Panc1 (cell line): ENCODE results near the gene ASXL1. TPM values are rescaled to one million over a fixed set of nuclear protein-coding genes. Genes with fewer than 3 reads are reported as not detected.

Experiments used
- ATAC-seq: fragments of 200-7000 bp; cut with Tn5 transposase; 2 replicates; pipeline ENCODE4 v1.9.1; 2020; ENCODE audit warnings: mild to moderate bottlenecking, moderate library complexity
- BruUV-seq: library from RNA; stranded (reverse); fragments of 400-500 nt; replicated peaks from 2 replicates; lab custom pipeline; 2021; lab: Mats Ljungman, UMichigan
- CTCF ChIA-PET: fragments of 300-600 bp; sonication (Branson Sonifier 250); formaldehyde crosslinking; loops from one replicate; lab custom pipeline; 2022; ENCODE audit warnings: antibody characterized with exemption; lab: Charles Lee
- POLR2A ChIA-PET: fragments of 300-600 bp; sonication (Branson Sonifier 250); formaldehyde crosslinking; loops from one replicate; lab custom pipeline; 2022; ENCODE audit warnings: antibody characterized with exemption; lab: Charles Lee
- DNase-seq: peaks from one replicate; pipeline ENCODE4 v3.0.0-alpha.2; 2010; ENCODE audit warnings: low read depth, low spot score
- H3K27ac ChIP-seq: 2 replicates; pipeline ENCODE4 v1.5.1; 2011; ENCODE audit warnings: mild to moderate bottlenecking, low read length, inconsistent platforms
- H3K27me3 ChIP-seq: fragments of 200-500 bp; sonication (Bioruptor generic); 2 replicates; pipeline ENCODE4 v1.6.0; 2014; ENCODE audit warnings: low read length, inconsistent platforms; ENCODE audit not compliant: control insufficient read depth, insufficient read depth
- H3K36me3 ChIP-seq: fragments of 200-500 bp; sonication (Bioruptor generic); 2 replicates; pipeline ENCODE4 v1.5.1; 2014; ENCODE audit warnings: inconsistent platforms, mild to moderate bottlenecking, low read length, moderate library complexity; ENCODE audit not compliant: control insufficient read depth, insufficient read depth
- H3K4me1 ChIP-seq: 2 replicates; pipeline ENCODE4 v1.5.1; 2011; ENCODE audit warnings: inconsistent platforms, mild to moderate bottlenecking, low read length, moderate library complexity; ENCODE audit not compliant: control insufficient read depth, insufficient read depth
- H3K4me3 ChIP-seq, 2 experiments: 2 replicates each; pipeline ENCODE4 v1.5.1; 2011 to 2012; ENCODE audit warnings: low read depth in 2 of 2, low read length in 2 of 2, mild to moderate bottlenecking in 2 of 2, inconsistent platforms in 1 of 2, moderate library complexity in 1 of 2
- H3K9me3 ChIP-seq: fragments of 200-500 bp; sonication (Bioruptor generic); 2 replicates; pipeline ENCODE4 v1.5.1; 2014; ENCODE audit warnings: low read depth, mild to moderate bottlenecking, inconsistent platforms, low read length, moderate library complexity; ENCODE audit not compliant: control insufficient read depth, insufficient read depth
- CTCF ChIP-seq: fragments of 450-650 bp; IDR thresholded peaks from 2 replicates; pipeline ENCODE4 v1.5.1; 2017; ENCODE audit warnings: mild to moderate bottlenecking
- POLR2AphosphoS5 ChIP-seq: IDR thresholded peaks from 2 replicates; pipeline ENCODE4 v1.6.1; 2012; ENCODE audit warnings: mild to moderate bottlenecking, low read depth, low read length, moderate library complexity
- REST ChIP-seq, 2 experiments: IDR thresholded peaks; 2 replicates each; pipeline ENCODE4 v1.6.1; 2011 to 2012; ENCODE audit warnings: low read depth in 2 of 2, control low read depth in 1 of 2, low read length in 1 of 2, mild to moderate bottlenecking in 1 of 2, moderate library complexity in 1 of 2; ENCODE audit not compliant: insufficient read depth in 1 of 2
- SIN3A ChIP-seq: IDR thresholded peaks from 2 replicates; pipeline ENCODE4 v1.6.1; 2012; ENCODE audit warnings: low read depth, mild to moderate bottlenecking, low read length, moderate library complexity, borderline replicate concordance; ENCODE audit not compliant: insufficient read depth
- TCF7L2 ChIP-seq: IDR thresholded peaks from 2 replicates; pipeline ENCODE4 v1.6.1; 2011; ENCODE audit warnings: mild to moderate bottlenecking, low read depth, low read length, inconsistent platforms
- in situ Hi-C: cut with HindIII; loops from 2 replicates; pipeline ENCODE4 v1.10.0; 2016; ENCODE audit warnings: low sequenced_read_pairs, low pct_unique_long_range_greater_than_20kb
- intact Hi-C: fragments of 100-400 bp; cut with micrococcal nuclease; formaldehyde crosslinking; loops from one replicate; pipeline ENCODE4 v1.10.0; 2022; ENCODE audit not compliant: unreplicated experiment
- total RNA-seq: library from RNA; stranded (reverse); gene quantifications from one replicate; pipeline ENCODE4 v1.2.1, GENCODE V29; 2021; ENCODE audit not compliant: unreplicated experiment

Gene ASXL1
- total RNA-seq, 1 experiment from 2014 or later = 205 TPM

GRCh38 chr20:32466739-32467505, 108.8 kb downstream of the ASXL1 start:
- no peak for DNase-seq

More at GRCh38 chr20:32466739-32467505, 108.8 kb downstream of the ASXL1 start:
- TF ChIP-seq SIN3A (no peak), CTCF (no peak), POLR2AphosphoS5 (no peak), TCF7L2 (no peak), REST (IDR thresholded peaks at IDR 0.05; ENCODE audit: insufficient read depth in 1 of 2, low read depth in 2 of 2, low read length in 1 of 2) (no peak)
- no peaks in the 10 kb centered on the region for H3K36me3 ChIP-seq
- no TSS peak for BruUV-seq
- H3K9me3 ChIP-seq = no peaks in the 10 kb centered on the region
- H3K4me1 ChIP-seq = peaks cover 11% of the 10 kb centered on the region
- no peaks in the 10 kb centered on the region for H3K27me3 ChIP-seq
- no peak overlapping the region for H3K4me3 ChIP-seq
- intact Hi-C loops (no loop called here), in situ Hi-C loops (no loop called here)
- POLR2A ChIA-PET = no interaction called here
- CTCF ChIA-PET = no interaction called here
- no peak for ATAC-seq
- H3K27ac ChIP-seq = no peak overlapping the region
